HG02938 (cell line): Measurements from ENCODE around the gene AUTS2.
"Not testable (repeated sequence)": the region's sequence is repeated elsewhere in the genome, so short reads cannot be mapped to it uniquely, and the experiment has no call there.

Source experiments
- ATAC-seq: cut with Tn5 transposase; IDR thresholded peaks from one replicate; pipeline ENCODE4 v1.9.1; 2021; ENCODE audit warnings: mild to moderate bottlenecking, moderate library complexity; ENCODE audit not compliant: unreplicated experiment

Gene AUTS2

DNA sequence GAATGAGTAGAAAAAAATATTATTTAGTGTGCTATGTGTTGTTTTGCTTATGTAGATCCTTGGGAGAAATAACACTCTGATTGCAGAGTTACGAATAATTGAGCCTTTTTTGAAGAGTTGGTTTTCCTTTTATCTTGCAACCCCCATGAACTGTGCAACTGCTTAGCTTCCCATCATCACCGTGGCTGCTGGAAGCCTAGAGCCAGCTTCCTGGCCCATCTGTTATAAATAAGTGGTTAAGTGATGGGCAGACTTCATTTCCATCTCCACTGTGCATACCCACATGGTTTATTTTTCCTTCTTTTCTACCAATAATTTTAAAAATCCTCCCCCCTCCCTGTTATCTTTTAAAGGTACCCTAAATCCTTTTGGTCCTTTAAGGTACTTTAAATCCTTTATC lies 978.8 kb downstream of the AUTS2 start:
- no peak for ATAC-seq

GRCh38 chr7:70578131-70578530 lies 979.9 kb downstream of the AUTS2 start:
- no peak for ATAC-seq

GRCh38 chr7:70579397-70580097 lies 981.3 kb downstream of the AUTS2 start:
- ATAC-seq: no peak

DNA sequence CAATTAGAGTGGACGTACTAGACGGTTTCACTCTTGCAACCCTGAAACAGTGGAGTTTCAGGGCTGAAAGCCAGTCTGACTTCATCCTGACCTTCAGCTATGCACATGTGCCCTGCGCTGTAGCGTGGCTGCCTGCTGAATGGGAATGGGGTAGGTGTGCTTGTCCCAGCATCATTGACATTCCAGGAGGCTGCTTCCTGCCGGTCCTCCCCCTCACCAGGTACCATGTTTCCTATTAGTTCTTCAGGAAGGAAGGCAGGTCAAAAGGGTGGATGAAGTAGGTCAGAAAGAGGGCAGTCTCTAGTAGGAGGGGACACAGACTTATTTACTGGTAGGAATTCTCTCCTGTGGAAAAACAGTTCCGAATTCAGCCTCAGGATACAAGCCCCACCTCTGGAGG lies 981.9 kb downstream of the AUTS2 start:
- no peak for ATAC-seq

DNA sequence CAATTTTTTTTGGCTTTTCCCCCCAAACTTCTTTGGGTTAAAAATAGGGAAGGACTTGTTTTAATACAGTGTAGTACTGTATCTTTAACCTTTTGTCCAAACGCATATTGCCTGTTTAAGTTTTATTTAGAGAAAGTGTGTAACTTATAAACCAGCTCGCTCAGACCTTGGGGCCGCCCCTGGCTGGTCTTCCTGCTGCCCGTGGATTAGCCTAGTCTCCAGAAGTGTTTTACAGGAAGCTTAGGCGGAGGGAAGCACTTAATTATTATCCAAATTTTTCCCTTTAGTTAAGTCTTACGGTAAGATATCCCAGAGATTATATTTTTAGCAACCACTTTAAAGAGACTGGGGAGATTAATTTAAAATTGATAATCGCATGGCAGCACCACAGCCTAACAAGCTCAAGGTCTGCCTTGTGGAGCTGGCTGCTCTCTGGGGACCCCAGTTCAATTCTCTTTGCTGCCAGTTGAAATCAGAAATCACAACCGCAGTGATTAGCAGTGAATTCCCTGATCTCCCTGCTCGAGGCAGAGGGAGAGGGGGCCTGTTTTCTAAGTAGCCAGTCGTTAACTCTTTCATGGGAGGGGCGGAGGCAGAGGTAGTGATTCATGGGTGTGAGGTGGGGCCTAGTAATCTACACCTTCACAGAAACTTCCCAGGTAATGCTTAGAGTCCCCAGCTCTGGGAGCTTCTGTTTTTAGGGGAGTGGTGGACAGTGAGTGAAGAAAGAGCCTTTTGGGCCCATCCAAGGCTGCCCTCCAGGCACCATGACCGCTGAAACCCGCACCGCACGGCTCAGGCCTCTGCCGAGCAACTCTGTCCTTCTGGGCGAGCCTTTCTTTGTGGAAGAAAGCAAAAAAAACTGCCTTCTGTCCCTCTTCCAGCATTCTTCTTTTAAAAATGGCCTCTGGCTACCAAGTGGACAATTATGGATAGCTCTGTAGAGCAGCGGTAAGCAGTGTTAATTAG lies 984.9 kb downstream of the AUTS2 start:
- no peak for ATAC-seq

GRCh38 chr7:70583965-70584883 lies 985.9 kb downstream of the AUTS2 start:
- ATAC-seq: no peak

- ATAC-seq: no peak
Observed at GRCh38 chr7:70585071-70585470, 986.8 kb downstream of the AUTS2 start.

- ATAC-seq: no peak
Observed at GRCh38 chr7:70586822-70587221, 988.5 kb downstream of the AUTS2 start.

GRCh38 chr7:70587739-70588138 lies 989.5 kb downstream of the AUTS2 start:
- ATAC-seq: no peak

- ATAC-seq: no peak
Observed at GRCh38 chr7:70588191-70588921, 990.1 kb downstream of the AUTS2 start.

GRCh38 chr7:70589010-70589409 lies 990.7 kb downstream of the AUTS2 start:
- no peak for ATAC-seq

GRCh38 chr7:70589590-70589989 lies 991.3 kb downstream of the AUTS2 start:
- ATAC-seq: no peak

GRCh38 chr7:70590126-70590854 lies 992.0 kb downstream of the AUTS2 start:
- ATAC-seq: no peak

GRCh38 chr7:70591643-70592042 lies 993.4 kb downstream of the AUTS2 start:
- ATAC-seq: no peak

GRCh38 chr7:70592171-70592570 lies 993.9 kb downstream of the AUTS2 start:
- no peak for ATAC-seq

GRCh38 chr7:70594170-70594569 lies 995.9 kb downstream of the AUTS2 start:
- ATAC-seq: no peak

DNA sequence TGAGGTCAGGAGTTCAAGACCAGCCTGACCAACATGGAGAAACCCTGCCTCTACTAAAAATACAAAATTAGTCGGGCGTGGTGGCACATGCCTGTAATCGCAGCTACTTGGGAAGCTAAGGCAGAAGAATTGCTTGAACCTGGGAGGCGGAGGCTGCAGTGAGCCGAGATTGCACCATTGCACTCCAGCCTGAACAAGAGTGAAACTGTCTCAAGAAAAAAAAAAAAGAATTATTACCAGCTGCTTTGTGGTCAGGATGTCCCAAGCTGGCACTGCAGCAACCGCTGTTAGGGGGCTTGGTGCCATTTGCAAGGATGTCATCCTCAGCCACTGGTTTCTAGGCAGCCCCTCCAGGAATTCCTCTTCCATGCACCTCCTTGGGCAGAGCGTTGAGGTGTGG lies 996.6 kb downstream of the AUTS2 start:
- not testable (repeated sequence) for ATAC-seq

GRCh38 chr7:70595370-70595754 lies 997.1 kb downstream of the AUTS2 start:
- no peak for ATAC-seq

DNA sequence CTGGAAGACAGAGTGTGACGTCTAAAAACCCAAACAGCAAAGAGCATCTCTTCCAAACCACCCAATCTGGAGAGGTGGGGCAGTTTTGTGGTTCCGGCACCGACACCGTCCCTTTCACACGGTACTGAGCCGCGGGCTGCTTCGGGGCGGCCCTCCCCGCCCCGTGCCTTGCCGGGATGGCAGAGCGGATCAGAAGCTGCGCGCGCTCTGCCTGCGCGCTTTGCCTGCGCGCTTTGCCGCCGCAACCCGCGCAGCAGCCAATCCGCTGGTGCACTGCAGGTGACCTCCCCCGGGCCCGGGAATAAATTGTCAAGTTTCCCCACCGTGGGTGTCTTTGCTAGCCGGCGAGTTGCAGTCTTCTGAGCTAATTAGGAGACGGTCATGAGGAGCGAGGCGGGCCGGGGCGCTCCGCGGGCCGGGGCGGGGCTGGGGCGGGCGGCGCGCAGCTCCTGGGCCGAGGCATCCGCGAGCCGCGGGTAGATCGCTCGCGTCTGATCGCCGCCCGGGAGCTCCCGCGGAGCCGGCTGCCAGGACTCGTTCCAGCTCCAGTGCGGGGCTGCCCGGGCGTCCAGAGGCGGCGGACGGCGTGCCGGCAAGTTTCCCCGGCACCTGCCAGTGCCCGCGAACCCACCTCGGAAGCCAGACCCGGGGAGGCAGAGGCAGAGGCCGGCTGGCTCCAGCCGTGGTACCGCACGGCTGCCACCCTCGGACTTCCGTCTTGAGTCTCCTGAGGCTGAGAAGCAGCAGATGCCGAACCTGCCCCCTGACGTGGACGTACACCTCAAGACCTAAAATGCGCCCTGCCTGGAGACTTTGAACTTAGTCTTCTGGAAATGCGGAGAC lies 997.7 kb downstream of the AUTS2 start:
- no peak for ATAC-seq
